Measurements from ENCODE around the gene WDR90.

The WDR90 gene

GRCh38 chr16:676913-677312, 27.7 kb downstream of the WDR90 start:
- DNase-seq (ENCODE audit: low read depth) = no peak

GRCh38 chr16:677316-678190, 28.4 kb downstream of the WDR90 start:
- DNase-seq (ENCODE audit: low read depth) = no peak

GRCh38 chr16:678209-678857, 29.2 kb downstream of the WDR90 start:
- DNase-seq (ENCODE audit: low read depth) = no peak

- peak; percentile 36 for DNase-seq (ENCODE audit: low read depth)
These were observed 30.0 kb downstream of the WDR90 start for GRCh38 chr16:678858-679813.

GRCh38 chr16:679814-680624, 30.9 kb downstream of the WDR90 start, which contains the start of gene STUB1:
TSS of gene STUB1 (plus strand) at chr16:680410. CDS start at chr16:680526, 116 bp downstream.
- peak; percentile 82 for DNase-seq (ENCODE audit: low read depth)

GRCh38 chr16:680625-680945, 31.4 kb downstream of the WDR90 start:
- no peak for DNase-seq (ENCODE audit: low read depth)

- DNase-seq (ENCODE audit: low read depth) = no peak
These were observed 32.0 kb downstream of the WDR90 start for GRCh38 chr16:680967-681745.

GRCh38 chr16:681746-682427, 32.7 kb downstream of the WDR90 start:
- no peak for DNase-seq (ENCODE audit: low read depth)

GRCh38 chr16:682493-683395, 33.6 kb downstream of the WDR90 start:
- DNase-seq (ENCODE audit: low read depth) = no peak

GRCh38 chr16:683396-684070, 34.4 kb downstream of the WDR90 start:
- DNase-seq (ENCODE audit: low read depth) = no peak

- peak; percentile 93 for DNase-seq (ENCODE audit: low read depth)
These were observed 35.1 kb downstream of the WDR90 start, which contains the start of gene JMJD8 for GRCh38 chr16:684071-684794. TSS of gene JMJD8 (minus strand) at chr16:684334. CDS start at chr16:684319, 15 bp downstream.

GRCh38 chr16:684961-685696, 36.0 kb downstream of the WDR90 start:
- DNase-seq (ENCODE audit: low read depth) = no peak

- DNase-seq (ENCODE audit: low read depth) = no peak
These were observed 36.8 kb downstream of the WDR90 start for GRCh38 chr16:685967-686366.

GRCh38 chr16:686459-687260, 37.5 kb downstream of the WDR90 start:
- DNase-seq (ENCODE audit: low read depth) = no peak

GRCh38 chr16:687499-687898, 38.3 kb downstream of the WDR90 start:
- DNase-seq (ENCODE audit: low read depth) = no peak

Measured in activated T-cell treated with anti-CD3 and anti-CD28 coated beads for 1 hour (primary cell).